H1 (cell line): ENCODE results near the gene NDUFAB1. TPM values are rescaled to one million over a fixed set of nuclear protein-coding genes. Genes with fewer than 3 reads are reported as not detected.
A peak's percentile ranks its signal among the peaks of the same experiment; 100 is the strongest.

Experiments
- CTCF ChIA-PET: fragments of 300-600 bp; sonication (Branson Sonifier 250); formaldehyde crosslinking; loops from one replicate; lab custom pipeline; 2021; ENCODE audit not compliant: partially characterized antibody; lab: Charles Lee
- POLR2A ChIA-PET: fragments of 300-600 bp; sonication (Branson Sonifier 250); formaldehyde crosslinking; loops from one replicate; lab custom pipeline; 2021; ENCODE audit warnings: inconsistent platforms; ENCODE audit not compliant: partially characterized antibody; lab: Charles Lee
- DNase-seq, 2 experiments: peaks; one replicate each; pipeline versions ENCODE4 v3.0.0 to v3.0.0-alpha.2; 2010 to 2022; ENCODE audit warnings: low spot score in 2 of 2, low read depth in 1 of 2, mixed read lengths in 1 of 2
- FAIRE-seq: peaks from 2 replicates; lab custom pipeline; 2011; peaks lifted over from hg19 to GRCh38; lab: Jason Lieb, UNC
- H2AFZ ChIP-seq: 2 replicates; pipeline ENCODE4 v1.8.1; 2012; ENCODE audit warnings: low read length, inconsistent platforms
- H2AK5ac ChIP-seq: 2 replicates; pipeline ENCODE4 v1.6.1; 2013; ENCODE audit warnings: low read depth, low read length
- H2BK120ac ChIP-seq: replicated peaks from 2 replicates; pipeline ENCODE3; 2013; ENCODE audit warnings: low read depth, low read length, inconsistent platforms
- H2BK12ac ChIP-seq: 2 replicates; pipeline ENCODE4 v1.6.1; 2013; ENCODE audit warnings: low read depth, low read length
- H2BK15ac ChIP-seq: 2 replicates; pipeline ENCODE4 v1.6.1; 2013; ENCODE audit warnings: low read length
- H2BK20ac ChIP-seq: 2 replicates; pipeline ENCODE4 v1.6.1; 2013; ENCODE audit warnings: low read length
- H2BK5ac ChIP-seq: 2 replicates; pipeline ENCODE4 v1.6.1; 2013; ENCODE audit warnings: low read depth, low read length
- H3K14ac ChIP-seq: 2 replicates; pipeline ENCODE4 v1.6.1; 2013; ENCODE audit warnings: inconsistent platforms; ENCODE audit not compliant: insufficient read length
- H3K18ac ChIP-seq: 2 replicates; pipeline ENCODE4 v1.6.1; 2013; ENCODE audit warnings: low read length; ENCODE audit errors: extremely low read depth
- H3K23ac ChIP-seq: 2 replicates; pipeline ENCODE4 v1.6.1; 2013; ENCODE audit warnings: inconsistent platforms; ENCODE audit not compliant: insufficient read length
- H3K23me2 ChIP-seq: 2 replicates; pipeline ENCODE4 v1.6.1; 2013; ENCODE audit warnings: low read depth, low read length
- H3K27ac ChIP-seq: 2 replicates; pipeline ENCODE4 v1.6.1; 2011; ENCODE audit warnings: low read depth, low read length, inconsistent platforms
- H3K27me3 ChIP-seq, 4 experiments: replicated peaks in 1 of 4; 1 replicate in 1 of 4; 2 replicates in 3 of 4; pipeline versions ENCODE4 v1.6.1 to v1.8.1; 2011 to 2013; ENCODE audit warnings: low read length in 3 of 4, mild to moderate bottlenecking in 3 of 4, inconsistent platforms in 2 of 4, mixed read lengths in 2 of 4, moderate library complexity in 1 of 4; ENCODE audit not compliant: control insufficient read depth in 3 of 4, insufficient read depth in 3 of 4; ENCODE audit errors: extremely low read depth in 1 of 4
- H3K36me3 ChIP-seq, 4 experiments: 2 replicates each; pipeline versions ENCODE4 v1.6.1 to v1.8.1; 2011 to 2013; ENCODE audit warnings: mild to moderate bottlenecking in 4 of 4, low read length in 3 of 4, moderate library complexity in 2 of 4, control low read depth in 1 of 4, inconsistent platforms in 1 of 4; ENCODE audit not compliant: insufficient read depth in 4 of 4, control insufficient read depth in 2 of 4
- H3K4ac ChIP-seq: replicated peaks from 2 replicates; pipeline ENCODE3; 2013; ENCODE audit warnings: low read length, low read depth, mixed read lengths, inconsistent platforms; ENCODE audit not compliant: insufficient read length
- H3K4me1 ChIP-seq, 4 experiments: replicated peaks in 1 of 4; 1 replicate in 1 of 4; 2 replicates in 3 of 4; pipeline versions ENCODE4 v1.6.1 to v1.8.1; 2011 to 2013; ENCODE audit warnings: low read length in 3 of 4, inconsistent platforms in 2 of 4, mixed read lengths in 1 of 4; ENCODE audit not compliant: insufficient read depth in 4 of 4, control insufficient read depth in 3 of 4
- H3K4me2 ChIP-seq, 2 experiments: 2 replicates each; pipeline versions ENCODE4 v1.6.1 to v1.8.1; 2011 to 2013; ENCODE audit warnings: low read depth in 2 of 2, low read length in 2 of 2, control low read depth in 1 of 2, inconsistent platforms in 1 of 2, mild to moderate bottlenecking in 1 of 2; ENCODE audit not compliant: insufficient read depth in 1 of 2
- H3K4me3 ChIP-seq, 4 experiments: fragments of 200-600, 300-600 bp in 1 of 4; sonication (generic), shearing (Covaris generic), sonication (Bioruptor Twin) in 1 of 4; 2 replicates each; pipeline versions ENCODE4 v1.5.1 to v1.8.1; 2011 to 2016; ENCODE audit warnings: low read length in 4 of 4, low read depth in 3 of 4, control low read depth in 2 of 4, inconsistent platforms in 2 of 4, mild to moderate bottlenecking in 2 of 4, mixed read lengths in 1 of 4, moderate library complexity in 1 of 4; ENCODE audit not compliant: insufficient read depth in 2 of 4; ENCODE audit errors: extremely low read depth in 1 of 4
- H3K56ac ChIP-seq: replicated peaks from 2 replicates; pipeline ENCODE3; 2013; ENCODE audit warnings: low read depth, mild to moderate bottlenecking, mixed read lengths, low read length, inconsistent platforms; ENCODE audit not compliant: insufficient read length
- H3K79me1 ChIP-seq: 2 replicates; pipeline ENCODE4 v1.6.1; 2013; ENCODE audit warnings: low read depth, low read length, control low read depth
- H3K79me2 ChIP-seq, 2 experiments: 2 replicates each; pipeline versions ENCODE4 v1.6.1 to v1.8.1; 2012 to 2013; ENCODE audit warnings: low read length in 2 of 2, mild to moderate bottlenecking in 2 of 2, inconsistent platforms in 1 of 2; ENCODE audit not compliant: insufficient read depth in 2 of 2, control insufficient read depth in 1 of 2
- H3K9ac ChIP-seq, 4 experiments: replicated peaks in 1 of 4; 1 replicate in 1 of 4; 2 replicates in 3 of 4; pipeline versions ENCODE4 v1.6.1 to v1.8.1; 2011 to 2013; ENCODE audit warnings: low read depth in 3 of 4, low read length in 3 of 4, control low read depth in 2 of 4, mild to moderate bottlenecking in 2 of 4, moderate library complexity in 2 of 4, inconsistent platforms in 1 of 4; ENCODE audit errors: extremely low read depth in 1 of 4
- H3K9me3 ChIP-seq, 2 experiments: 2 replicates each; pipeline versions ENCODE4 v1.6.1 to v1.8.1; 2012 to 2013; ENCODE audit warnings: mild to moderate bottlenecking in 2 of 2, moderate library complexity in 2 of 2, control low read depth in 1 of 2, inconsistent platforms in 1 of 2, low read depth in 1 of 2, low read length in 1 of 2, mixed read lengths in 1 of 2; ENCODE audit not compliant: insufficient read depth in 2 of 2
- H4K20me1 ChIP-seq, 2 experiments: replicated peaks in 1 of 2; 2 replicates each; pipeline versions ENCODE3 to v1.8.1; 2011 to 2013; ENCODE audit warnings: inconsistent platforms in 2 of 2, low read length in 2 of 2, mild to moderate bottlenecking in 1 of 2; ENCODE audit not compliant: insufficient read depth in 2 of 2, control insufficient read depth in 1 of 2
- H4K5ac ChIP-seq: 2 replicates; pipeline ENCODE4 v1.6.1; 2013; ENCODE audit warnings: low read length, low read depth, mixed read lengths, inconsistent platforms; ENCODE audit not compliant: insufficient read length
- H4K8ac ChIP-seq: 2 replicates; pipeline ENCODE4 v1.8.0; 2013; ENCODE audit warnings: mild to moderate bottlenecking, moderate library complexity, low read length, inconsistent platforms; ENCODE audit not compliant: insufficient read depth; ENCODE audit errors: extremely low read depth
- H4K91ac ChIP-seq: replicated peaks from 2 replicates; pipeline ENCODE3; 2013; ENCODE audit warnings: low read length, mixed read lengths, inconsistent platforms; ENCODE audit not compliant: insufficient read length
- ASH2L ChIP-seq: fragments of 200-600, 300-600 bp; sonication (generic); IDR thresholded peaks from one replicate; pipeline ENCODE4 v1.7.1; 2017; ENCODE audit warnings: low read length
- CREB1 ChIP-seq: IDR thresholded peaks from 2 replicates; pipeline ENCODE4 v1.6.1; 2012; ENCODE audit warnings: inconsistent platforms
- KDM4A ChIP-seq: IDR thresholded peaks from one replicate; pipeline ENCODE4 v1.7.1; 2012; ENCODE audit warnings: low read depth, mild to moderate bottlenecking, moderate library complexity, low read length, inconsistent platforms; ENCODE audit not compliant: severe bottlenecking
- POLR2A ChIP-seq, 2 experiments: IDR thresholded peaks; 1 replicate in 1 of 2; 2 replicates in 1 of 2; pipeline ENCODE4 v1.6.1; 2011; ENCODE audit warnings: low read depth in 2 of 2, low read length in 2 of 2, mild to moderate bottlenecking in 2 of 2; ENCODE audit errors: control extremely low read depth in 1 of 2
- POLR2AphosphoS5 ChIP-seq: IDR thresholded peaks from 2 replicates; pipeline ENCODE4 v1.6.1; 2011; ENCODE audit warnings: low read depth, low read length
- POU5F1 ChIP-seq: IDR thresholded peaks from 2 replicates; pipeline ENCODE4 v1.6.1; 2011; ENCODE audit warnings: low read depth, mild to moderate bottlenecking, low read length, moderate library complexity
- RBBP5 ChIP-seq: IDR thresholded peaks from 2 replicates; pipeline ENCODE4 v1.7.1; 2012; ENCODE audit warnings: low read depth, mild to moderate bottlenecking, inconsistent platforms, low read length, moderate library complexity, borderline replicate concordance
- SP2 ChIP-seq: IDR thresholded peaks from 2 replicates; pipeline ENCODE4 v1.6.1; 2012; ENCODE audit warnings: mild to moderate bottlenecking, low read length, inconsistent platforms
- TEAD4 ChIP-seq: IDR thresholded peaks from 2 replicates; pipeline ENCODE4 v1.6.1; 2012; ENCODE audit warnings: low read depth, low read length, inconsistent platforms, mixed read lengths
- WGBS, 2 experiments: shearing (Covaris generic) in 1 of 2; methylation state at CpG; one replicate each; pipeline versions ENCODE4 v1.1.6 to v1.1.7; 2013 to 2015; ENCODE audit warnings: low lambda C conversion rate in 2 of 2, mixed read lengths in 2 of 2, inconsistent platforms in 1 of 2, low coverage in 1 of 2, missing lambda C conversion rate in 1 of 2; ENCODE audit not compliant: insufficient replicate concordance in 2 of 2, insufficient coverage in 1 of 2, insufficient read length in 1 of 2; ENCODE audit errors: extremely low coverage in 1 of 2, missing lambda C conversion rate in 1 of 2; 5-methylcytosine and 5-hydroxymethylcytosine counted together
- polyA plus RNA-seq, 7 experiments: library from polyadenylated mRNA; depleted of rRNA in 3 of 7; stranded (reverse) in 5 of 7; unstranded in 2 of 7; fragments of >200 nt in 5 of 7; fragments of 200-250 nt in 2 of 7; gene quantifications; 1 replicate in 5 of 7; 2 replicates in 1 of 7; 4 replicates in 1 of 7; pipeline versions ENCODE4 v1.2.1 to v1.2.3, GENCODE V29; 2011 to 2013; ENCODE audit warnings: missing spikeins in 2 of 7, mixed read lengths in 2 of 7
- total RNA-seq: library from RNA; stranded (reverse); fragmentation: NEBNext Ultra II Directional; extraction: Animal tissue kit (Norgen Biotek cat#: 25700); gene quantifications from 2 replicates; pipeline ENCODE4 v1.2.1, GENCODE V29; 2021
- TF ChIP-seq, protein P1 (sequence below): IDR thresholded peaks from 2 replicates; pipeline ENCODE4 v1.6.1; 2011; ENCODE audit warnings: low read length, improper control_type of control experiment

The NDUFAB1 gene
- total and polyA plus RNA-seq, 2 of the 8 experiments (the other 6 are each of a cell fraction or from before 2014, with no cell fraction given): 135 to 294 TPM

DNA sequence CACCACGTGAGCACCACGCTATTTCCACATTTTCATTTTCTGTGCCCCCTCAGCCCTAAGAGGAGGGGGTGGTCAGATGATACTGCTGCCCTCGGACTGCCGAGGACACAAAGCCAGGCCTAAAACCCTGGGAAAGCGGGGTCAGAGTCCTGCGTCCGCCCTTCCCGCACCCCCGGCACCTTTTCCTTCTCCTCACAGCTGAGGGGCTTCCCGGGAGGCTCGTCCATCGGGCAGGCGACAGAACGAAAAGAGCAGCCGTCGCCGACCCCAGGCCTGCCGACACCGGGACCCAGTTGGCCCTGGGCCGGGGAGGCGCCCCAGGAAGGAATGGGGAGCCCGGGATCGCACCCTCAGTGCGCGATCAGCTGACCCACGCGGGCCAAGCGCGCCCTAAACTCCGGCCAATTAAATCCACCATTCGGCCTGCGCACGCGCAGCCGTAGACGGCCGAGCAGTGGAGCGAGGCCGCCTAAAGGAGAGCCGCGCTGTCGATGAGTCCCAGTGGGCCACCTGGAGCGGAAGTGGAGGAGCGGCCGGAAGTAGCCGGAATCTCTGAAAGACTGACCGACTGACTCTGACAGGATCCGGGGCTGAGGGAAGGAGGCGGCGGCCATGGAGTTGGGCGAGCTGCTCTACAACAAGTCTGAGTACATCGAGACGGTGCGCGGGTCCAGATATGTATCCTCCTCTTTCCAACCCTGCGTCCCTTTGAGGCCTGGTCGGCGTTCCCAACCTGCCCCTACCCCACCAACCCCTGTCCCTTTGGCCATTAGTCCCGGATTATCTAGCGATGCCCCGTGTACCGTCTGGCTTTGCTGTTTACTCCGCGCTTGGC is 45.0 kb upstream of the NDUFAB1 start, which contains the start of the genes DCTN5 and PALB2:
DCTN5 (plus strand) TSS at position 536 of the 835 bp plus-strand sequence; CDS start at position 613, 77 bp downstream.
PALB2 (minus strand) TSS at position 380 of the 835 bp plus-strand sequence; CDS start at position 227, 153 bp downstream.
- 3% methylated on average over 56 of the region's 64 CpGs; no CpG with 5 or more reads in 1 of the 2 experiments for whole genome bisulfite sequencing, 2 experiments
- H3K18ac ChIP-seq: peak within 1 kb of the TSS; percentile 75
- H3K79me1 ChIP-seq: no peaks in the 10 kb centered on the region; the same call in 1 of the 2 replicates
- peak within 1 kb of the TSS; percentile 83 for H4K91ac ChIP-seq
- peak within 1 kb of the TSS; percentile 85 for H3K27ac ChIP-seq
- ChIA-PET CTCF (interaction anchor here (1.2 to 2.3 kb wide), 3 partner anchors 8 to 43 kb away, joined by 3 to 5 read pairs (median 3); partner anchors contain the start of gene PLK1), POLR2A (interaction anchor here (0.7 to 3.2 kb wide), 21 partner anchors 8 to 132 kb away, joined by 3 to 32 read pairs (median 3); partner anchors contain the start of genes EARS2, PLK1 and UBFD1)
- H3K9ac ChIP-seq: peak within 1 kb of the TSS; percentile 68 to 96 (median 90)
- H3K23me2 ChIP-seq: peaks cover 4% of the 10 kb centered on the region; the same call in 1 of the 2 replicates
- no peak within 1 kb of the TSS for H2BK20ac ChIP-seq
- no peaks in the 10 kb centered on the region for H3K9me3 ChIP-seq
- H2BK5ac ChIP-seq: peak within 1 kb of the TSS; percentile 86
- H2BK120ac ChIP-seq: peak within 1 kb of the TSS; percentile 47
- peak within 1 kb of the TSS; percentile 83 to 99 (median 96) for H3K4me3 ChIP-seq
- H3K4me2 ChIP-seq: peak within 1 kb of the TSS; percentile 79 to 81
- no peak within 1 kb of the TSS for H2AK5ac ChIP-seq
- H4K20me1 ChIP-seq: peaks cover 0 to 3% of the 10 kb centered on the region in 2 experiments
- H3K27me3 ChIP-seq: no peaks in the 10 kb centered on the region
- H3K4ac ChIP-seq: peak within 1 kb of the TSS; percentile 57
- H2AFZ ChIP-seq: peak within 1 kb of the TSS; percentile 47; the same call in 1 of the 2 replicates
- H3K36me3 ChIP-seq: peaks cover 7 to 32% (median 15%) of the 10 kb centered on the region in 4 experiments
- peak within 1 kb of the TSS; percentile 97 for H4K8ac ChIP-seq
- H3K23ac ChIP-seq: no peak within 1 kb of the TSS
- H3K14ac ChIP-seq: no peak within 1 kb of the TSS
- H3K4me1 ChIP-seq: peaks cover 0 to 9% (median 1%) of the 10 kb centered on the region in 4 experiments; a peak in 3 of 7 replicates
- H3K56ac ChIP-seq: peak within 1 kb of the TSS; percentile 94
- no peak for FAIRE-seq
- H4K5ac ChIP-seq: peak within 1 kb of the TSS; percentile 85
- no peak within 1 kb of the TSS; the same call in 1 of the 2 replicates for H2BK12ac ChIP-seq
- DNase-seq: peak; percentile 75 to 88
- no peak within 1 kb of the TSS for H2BK15ac ChIP-seq
- peaks cover 0 to 41% of the 10 kb centered on the region in 2 experiments; a peak in 2 of 4 replicates for H3K79me2 ChIP-seq
- TF ChIP-seq, protein P1, sequence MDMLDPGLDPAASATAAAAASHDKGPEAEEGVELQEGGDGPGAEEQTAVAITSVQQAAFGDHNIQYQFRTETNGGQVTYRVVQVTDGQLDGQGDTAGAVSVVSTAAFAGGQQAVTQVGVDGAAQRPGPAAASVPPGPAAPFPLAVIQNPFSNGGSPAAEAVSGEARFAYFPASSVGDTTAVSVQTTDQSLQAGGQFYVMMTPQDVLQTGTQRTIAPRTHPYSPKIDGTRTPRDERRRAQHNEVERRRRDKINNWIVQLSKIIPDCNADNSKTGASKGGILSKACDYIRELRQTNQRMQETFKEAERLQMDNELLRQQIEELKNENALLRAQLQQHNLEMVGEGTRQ: peak; percentile 77
- TF ChIP-seq CREB1 (peak; percentile 75), TEAD4 (no peak), POLR2AphosphoS5 (peak; percentile 67; the same call in 1 of the 2 replicates), KDM4A (peak; percentile 61), ASH2L (peak; percentile 56), SP2 (no peak), POLR2A (IDR thresholded peaks at IDR 0.05; ENCODE audit: control extremely low read depth in 1 of 2, low read depth in 2 of 2, low read length in 2 of 2) (peak; percentile 73 to 86), POU5F1 (no peak), RBBP5 (no peak)
